Stimulated activated naive CD4-positive, alpha-beta T cell treated with Interleukin-2 at 50 U/mL for 16 hours (primary cell): ENCODE results near the gene TTC7B.
"Not testable (repeated sequence)": the region's sequence is repeated elsewhere in the genome, so short reads cannot be mapped to it uniquely, and the experiment has no call there.

ENCODE experiments used
- DNase-seq: peaks from one replicate; lab custom pipeline; 2025; lab: John Stamatoyannopoulos, UW

TTC7B gene

DNA sequence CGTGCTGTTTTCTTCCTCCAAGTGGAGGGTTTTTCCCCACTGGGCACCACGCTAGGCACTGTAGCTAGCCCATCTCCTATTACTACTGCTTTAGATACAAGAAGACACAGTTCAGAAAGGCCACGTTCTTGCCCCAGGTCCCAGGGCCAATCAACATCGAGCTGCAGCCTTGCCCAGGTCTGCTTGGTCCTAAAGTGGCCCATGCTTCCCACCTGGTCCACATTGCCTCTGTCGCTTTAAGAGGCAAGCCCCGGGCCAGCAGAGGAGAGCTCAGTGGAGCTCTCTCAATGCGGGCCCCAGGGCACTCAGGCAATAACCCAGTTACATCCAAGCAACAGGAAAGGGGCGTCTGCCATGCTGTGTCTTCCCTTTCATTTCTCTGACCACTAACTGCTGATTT lies 271.3 kb downstream of the TTC7B start:
- DNase-seq, result no peak

DNA sequence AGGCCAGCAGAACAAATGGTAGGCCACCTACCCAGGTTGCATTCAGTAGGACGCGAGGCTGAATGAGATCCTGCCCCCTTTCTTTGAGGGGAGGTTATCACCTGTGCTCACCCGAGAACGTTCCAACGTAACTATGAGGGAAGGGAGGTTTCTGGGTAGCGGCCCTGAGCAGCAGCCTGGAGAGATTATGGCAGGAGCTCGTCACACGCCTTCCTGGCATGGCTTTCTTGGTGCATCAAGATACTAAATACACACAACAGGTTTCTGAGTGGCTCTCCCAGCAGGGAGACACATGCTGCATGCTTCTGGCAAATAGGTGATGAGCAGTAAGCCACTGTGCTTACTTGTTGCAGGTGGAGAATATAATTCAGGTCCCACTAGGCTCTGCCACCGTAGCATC lies 271.7 kb downstream of the TTC7B start:
- DNase-seq, result no peak

DNA sequence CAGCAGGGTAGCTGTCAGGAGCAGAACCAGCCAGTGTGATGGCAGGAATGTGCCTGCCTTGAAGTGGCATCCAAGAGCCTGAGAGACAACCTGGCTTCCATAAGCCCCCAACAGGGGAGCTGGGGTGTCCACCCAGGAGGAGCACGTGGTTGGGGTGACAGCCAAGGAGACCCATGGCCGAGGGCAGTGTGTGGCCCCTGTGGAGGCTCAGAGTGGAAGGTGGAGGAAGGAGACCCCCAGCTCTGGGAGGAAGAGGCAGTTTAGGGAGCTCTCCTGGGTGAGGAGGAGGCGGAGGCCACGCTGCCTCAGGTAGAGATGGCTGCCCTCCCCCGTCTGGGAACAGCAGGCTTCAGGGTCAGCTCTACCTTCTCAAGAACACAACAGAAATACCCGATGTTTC lies 272.4 kb downstream of the TTC7B start:
- DNase-seq, result no peak

DNA sequence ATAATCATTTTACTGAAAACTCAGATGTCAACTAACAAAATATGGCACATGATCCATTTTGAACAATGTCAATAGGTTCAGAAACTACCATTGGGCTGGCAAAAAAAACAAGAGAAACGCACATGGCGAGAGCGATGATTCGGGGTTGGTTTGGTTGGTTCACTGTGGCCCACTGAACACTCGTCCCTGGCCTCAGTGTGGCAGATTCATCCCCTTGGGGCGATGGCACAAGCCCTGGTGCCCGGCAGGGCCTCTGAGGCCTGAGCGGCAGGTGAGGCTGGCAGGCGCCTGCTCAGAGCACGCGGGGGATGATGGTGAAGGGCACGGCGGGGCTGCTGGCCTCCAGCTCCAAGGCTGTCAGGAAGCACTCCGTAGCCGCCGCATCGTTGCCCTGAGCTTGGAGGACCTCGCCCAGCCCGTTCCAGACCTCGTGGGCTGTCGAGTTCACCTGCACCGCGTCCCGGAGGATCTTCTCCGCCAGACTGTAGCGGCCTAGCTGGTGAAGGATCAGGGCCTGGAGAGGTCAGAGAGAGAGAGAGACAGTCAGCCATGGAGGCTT lies 275.1 kb downstream of the TTC7B start:
- DNase-seq, result no peak

DNA sequence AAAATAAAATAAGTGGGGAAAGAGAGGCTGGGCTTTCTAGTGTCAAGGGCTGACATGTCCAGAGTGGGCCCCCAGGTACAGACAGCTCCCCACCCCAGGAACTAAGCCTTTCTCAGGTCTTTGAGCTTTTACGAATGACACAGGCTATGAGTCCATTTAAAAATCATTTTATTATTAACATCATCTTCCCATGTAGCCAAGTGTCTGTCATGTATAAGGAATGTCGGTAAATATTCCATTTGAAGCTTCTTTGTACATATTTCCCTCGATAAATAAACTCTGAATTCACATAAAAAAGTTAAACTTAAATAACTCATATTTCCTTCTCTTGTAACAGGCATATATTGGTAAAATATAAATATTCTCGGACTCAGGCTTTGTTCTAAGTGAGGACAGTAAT lies 275.8 kb downstream of the TTC7B start:
- no peak for DNase-seq

DNA sequence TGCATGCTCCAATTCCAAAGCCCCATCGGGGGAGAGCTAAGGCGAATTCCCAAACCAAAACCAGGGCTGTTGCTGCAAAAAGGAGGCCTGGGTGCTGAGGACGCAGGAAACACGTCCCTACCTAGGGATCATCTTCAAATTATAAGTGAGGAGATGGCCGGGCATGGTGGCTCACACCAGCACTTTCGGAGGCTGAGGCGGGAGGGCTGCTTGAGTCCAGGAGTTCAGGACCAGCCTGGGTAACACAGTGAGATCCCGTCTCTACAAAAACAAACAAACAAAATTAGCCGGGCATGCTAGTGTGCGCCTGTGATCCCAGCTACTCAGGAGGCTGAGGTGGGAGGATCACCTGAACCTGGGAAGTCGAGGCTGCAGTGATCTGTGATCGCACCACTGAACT lies 276.2 kb downstream of the TTC7B start:
- no peak for DNase-seq

DNA sequence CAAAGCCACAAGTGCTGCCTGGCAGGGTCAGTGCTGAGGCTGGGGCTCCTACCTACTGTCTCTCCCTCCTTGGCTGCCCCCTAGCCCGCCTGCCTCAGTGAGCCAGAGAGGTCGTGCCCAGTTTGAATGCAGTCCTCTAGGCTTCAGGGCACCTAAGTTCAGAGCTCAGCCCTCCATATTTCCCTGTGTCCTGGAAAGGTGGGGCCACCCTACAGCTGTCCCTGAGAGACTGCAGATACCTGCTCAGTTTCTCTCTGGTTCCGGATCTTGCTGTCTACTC lies 276.8 kb downstream of the TTC7B start:
- no peak for DNase-seq

DNA sequence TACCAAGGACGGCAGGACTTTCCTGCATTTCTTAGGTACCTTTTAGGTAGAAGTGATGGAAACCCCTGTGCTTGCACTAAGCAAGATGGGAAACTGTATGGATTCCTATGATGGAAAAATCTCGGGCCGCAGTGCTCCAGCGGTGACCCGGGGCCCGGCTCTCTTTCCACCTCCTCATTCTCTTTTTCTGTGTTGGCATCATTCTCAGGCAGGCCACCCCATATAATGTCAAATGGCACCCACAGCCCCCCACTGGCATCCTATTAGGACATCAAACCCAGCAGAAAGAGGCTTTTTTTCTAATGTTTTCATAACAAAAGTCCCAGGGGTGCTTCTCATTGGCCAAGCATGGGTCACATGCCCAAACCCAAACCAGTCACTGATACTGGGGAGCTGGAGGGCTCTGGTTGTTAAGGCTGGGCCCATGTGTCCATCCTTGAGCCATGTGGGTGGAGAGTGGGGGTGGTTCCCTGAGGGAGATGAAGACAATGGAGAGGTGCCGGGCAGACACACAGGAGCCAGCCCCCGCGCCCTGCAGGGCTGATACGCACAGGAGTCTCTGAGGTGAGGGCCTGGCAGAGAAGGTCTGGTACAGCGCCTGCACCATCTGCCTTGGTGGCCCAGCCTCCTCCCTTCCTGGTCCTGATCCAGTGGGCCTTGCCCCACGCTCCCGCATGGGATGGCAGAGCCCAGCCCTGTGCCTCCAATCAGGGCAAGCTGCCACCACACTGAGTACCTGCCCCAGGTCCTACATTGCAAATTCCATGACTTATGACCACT lies 277.3 kb downstream of the TTC7B start:
- DNase-seq, result no peak

DNA sequence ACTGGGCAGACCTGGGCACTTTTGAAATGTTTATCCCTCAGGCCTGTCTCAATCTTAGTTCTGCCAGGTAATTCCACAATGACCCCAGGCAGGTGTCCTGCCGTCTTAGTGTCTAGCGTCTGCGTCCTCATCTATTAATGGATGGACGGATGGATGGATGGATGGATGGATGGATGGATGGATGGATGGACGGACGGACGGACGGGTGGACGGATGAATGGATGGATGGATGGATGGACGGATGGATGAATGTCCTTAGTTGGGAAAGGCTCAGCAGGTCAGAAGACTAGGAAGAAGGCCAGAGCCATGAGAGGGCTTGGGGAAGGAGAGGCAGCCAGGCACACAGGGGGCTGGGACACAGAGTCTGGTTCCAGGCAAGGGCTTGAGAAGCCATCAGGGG lies 278.1 kb downstream of the TTC7B start:
- no peak for DNase-seq

DNA sequence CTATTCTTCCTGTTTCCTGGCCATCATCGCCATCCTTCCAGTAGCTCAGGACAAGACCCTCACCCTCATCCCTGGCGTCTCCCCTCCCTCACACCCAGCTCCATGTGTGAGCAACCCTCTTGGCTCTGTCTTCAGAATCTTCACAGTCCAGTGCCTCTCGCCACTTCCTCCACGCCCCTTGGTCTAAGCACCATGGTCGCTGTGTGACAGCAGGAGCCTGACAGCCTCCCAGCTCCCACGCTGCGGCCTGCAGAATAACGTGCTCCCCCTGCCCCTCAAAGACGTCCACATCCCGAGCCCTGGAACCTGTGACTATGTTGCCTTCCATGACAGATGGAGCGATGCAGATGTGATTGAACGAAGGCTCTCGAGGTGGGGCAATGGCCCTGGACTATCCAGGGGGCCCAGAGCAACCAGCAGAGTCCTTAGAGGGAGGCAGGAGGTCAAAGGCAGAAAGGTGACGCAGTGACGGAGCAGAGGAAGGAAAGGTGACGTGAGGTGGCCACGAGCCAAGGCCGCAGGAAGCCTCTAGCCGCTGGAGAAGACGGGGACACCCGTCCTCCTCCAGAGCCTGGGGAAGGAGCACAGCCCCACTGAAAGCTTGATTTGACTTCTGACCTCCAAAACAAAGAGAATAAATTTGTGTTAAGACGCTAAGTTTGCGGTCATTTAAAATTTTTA lies 279.6 kb downstream of the TTC7B start:
- DNase-seq, result no peak

DNA sequence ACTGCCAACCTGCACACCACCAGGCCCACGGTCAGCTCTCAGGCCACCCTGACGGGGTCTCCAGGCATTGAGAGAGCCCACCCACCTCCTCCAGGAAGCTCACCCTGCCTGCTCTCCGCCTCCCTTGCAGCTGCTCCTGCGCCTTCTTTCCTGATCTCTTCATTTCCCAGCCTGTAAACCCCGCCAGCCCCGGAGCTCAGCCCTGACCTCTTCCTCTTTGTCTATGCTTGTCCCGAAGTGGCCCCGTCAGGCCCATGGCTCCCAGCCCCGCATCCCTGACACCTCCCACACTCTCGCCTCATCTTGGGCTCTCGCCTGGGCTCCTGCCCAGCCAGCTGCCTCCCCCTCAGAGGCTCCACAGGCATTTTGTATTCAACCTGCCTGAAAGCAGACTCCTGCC lies 280.1 kb downstream of the TTC7B start:
- DNase-seq, result no peak

DNA sequence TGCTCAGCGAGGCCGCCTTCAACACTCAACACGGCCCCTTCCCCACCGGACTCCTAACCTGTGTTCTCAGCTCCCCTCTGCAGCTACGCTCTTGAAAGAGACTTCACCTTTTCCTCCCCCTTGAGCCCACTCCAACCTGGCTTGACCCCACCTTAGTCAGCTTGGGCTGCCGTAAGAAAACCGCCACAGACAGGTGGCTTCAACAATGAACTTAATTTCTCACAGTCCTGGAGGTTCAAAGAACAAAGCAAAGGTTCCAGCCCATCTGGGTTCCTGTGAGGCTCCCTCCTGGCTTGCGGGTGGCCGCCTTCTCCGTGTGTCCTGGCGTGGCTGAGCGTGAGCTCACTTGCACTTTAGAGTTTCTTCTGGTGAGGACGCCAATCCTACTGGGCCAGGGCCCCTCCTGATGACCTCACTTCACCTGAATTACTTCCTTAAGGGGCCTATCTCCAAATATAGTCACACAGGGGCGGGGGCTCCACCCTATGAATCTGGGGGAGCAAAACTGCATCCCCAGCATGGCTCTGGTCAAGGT lies 280.6 kb downstream of the TTC7B start:
- DNase-seq, result no peak

DNA sequence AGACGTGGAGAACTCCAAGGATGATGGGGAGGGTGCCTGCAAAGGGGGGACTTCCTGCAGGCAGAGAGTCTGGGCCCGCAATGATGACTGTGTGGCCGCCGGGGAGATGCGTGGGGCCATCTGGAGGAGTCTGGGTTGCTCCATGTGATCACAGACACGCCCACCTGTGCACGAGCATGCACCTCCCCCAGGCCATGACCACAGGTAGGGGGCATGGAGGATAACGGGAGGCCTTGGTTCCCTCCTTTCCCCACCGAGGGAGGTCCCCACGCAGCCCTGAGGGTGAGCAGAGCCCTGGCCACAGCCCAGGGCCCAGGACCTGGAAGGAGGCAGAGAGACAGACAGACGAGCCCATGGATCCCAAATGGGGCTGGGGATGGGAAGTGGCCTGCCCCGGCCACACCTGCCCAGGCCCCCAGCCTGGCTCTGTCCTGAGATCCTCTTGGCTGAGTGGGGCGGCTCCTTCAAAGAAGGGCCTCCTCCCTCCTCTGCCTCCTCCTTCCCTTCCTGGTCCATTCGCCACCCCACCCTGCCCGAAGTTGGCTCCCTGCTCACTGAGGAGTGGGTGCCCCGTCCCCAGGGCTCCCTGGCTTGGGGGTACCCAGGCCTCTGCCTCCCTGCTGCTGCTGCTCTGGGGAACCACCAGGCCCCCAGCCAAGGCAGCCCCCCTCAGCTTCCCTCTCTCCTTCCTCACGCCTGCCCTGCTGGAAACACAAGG lies 281.2 kb downstream of the TTC7B start:
- no peak for DNase-seq

DNA sequence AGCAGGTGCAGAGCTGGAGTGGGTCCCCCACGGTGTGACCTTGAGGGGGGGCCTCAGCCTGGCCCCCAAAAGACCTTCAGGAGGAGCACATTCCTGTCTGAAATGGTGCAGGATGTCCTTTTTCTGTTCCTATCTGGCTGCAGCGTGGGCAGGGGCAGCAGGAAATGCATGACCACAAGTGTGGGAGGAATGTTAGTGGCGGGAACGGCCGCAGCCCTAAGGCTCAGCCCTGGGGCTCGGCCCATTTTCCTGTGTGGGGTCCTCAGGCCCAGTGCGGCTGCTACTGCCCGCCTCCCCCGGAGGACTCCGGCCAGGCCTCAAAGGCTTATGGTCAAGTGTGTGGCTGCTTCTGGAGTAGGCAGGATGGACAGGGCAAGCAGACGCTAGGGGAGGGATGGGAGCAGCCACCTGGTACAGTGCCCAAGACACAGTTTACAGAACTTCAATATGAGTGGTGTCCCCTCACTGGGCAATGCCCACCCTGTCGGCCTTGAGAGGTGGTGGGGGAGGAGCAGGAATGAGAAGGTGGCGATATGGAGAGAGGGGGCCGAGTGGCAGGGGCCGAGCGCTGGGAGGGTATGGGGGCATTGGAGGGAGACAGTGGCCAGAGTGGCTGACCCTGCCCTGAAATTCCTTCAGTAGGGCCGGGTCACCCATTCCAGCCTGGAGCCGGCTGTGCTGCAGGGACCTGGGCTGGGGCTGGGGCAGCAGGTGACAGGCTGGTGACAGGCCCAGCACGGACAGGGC lies 282.0 kb downstream of the TTC7B start:
- no peak for DNase-seq

DNA sequence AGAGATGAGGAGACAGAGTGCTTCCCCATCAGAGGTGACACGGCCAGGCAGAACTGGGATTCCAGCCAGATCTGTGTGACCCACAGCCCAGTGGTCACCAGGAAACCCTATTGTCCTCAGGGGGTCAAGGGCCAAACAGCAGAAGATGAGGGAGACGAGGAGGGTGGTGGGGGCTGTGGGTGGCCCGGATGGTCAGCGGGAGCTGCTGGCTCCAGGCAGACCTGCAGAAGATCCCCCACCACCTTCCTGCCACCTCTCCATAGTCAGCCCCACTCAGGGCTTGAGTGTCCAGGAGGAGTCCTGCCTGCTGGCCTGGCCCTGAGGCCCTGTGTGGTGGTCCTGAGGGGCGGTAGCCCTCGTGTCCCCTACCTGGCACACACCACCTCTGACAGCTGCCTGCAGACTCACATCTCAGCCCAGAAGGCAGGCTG lies 282.6 kb downstream of the TTC7B start:
- DNase-seq, result no peak

DNA sequence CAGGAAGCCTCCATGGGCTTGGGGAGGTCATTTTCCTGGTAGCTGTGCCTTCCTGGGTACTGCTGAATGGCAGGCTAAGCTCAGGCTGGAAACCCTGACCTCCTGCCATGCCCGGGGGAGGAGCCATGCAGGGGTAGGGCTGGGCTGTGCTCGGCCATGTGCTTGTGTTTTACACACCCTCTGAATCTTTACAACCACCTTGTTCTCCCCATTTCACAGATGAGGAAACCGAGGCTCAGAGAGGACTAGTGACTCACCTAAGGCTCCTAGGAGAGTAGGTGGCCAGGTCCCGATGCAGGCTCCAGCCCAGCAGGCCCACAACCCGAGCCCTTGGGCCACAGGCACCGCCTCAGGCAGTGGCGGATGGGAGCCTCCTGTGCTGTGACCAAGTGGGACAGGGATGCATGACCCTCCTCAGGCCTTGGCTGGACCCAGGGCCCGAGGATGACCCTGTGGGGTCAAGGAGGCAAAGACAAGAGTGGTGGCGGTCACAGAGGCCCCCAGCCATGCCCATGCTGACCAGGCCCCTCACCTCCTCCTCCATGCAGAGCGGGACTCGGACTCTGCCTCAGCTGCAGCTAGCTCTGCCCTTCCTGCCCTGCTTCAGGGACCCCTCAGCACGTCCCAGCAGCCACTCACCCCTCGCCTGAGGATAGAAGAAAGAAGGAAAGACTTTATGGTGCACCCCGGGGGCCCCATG lies 283.3 kb downstream of the TTC7B start:
- DNase-seq, result no peak

DNA sequence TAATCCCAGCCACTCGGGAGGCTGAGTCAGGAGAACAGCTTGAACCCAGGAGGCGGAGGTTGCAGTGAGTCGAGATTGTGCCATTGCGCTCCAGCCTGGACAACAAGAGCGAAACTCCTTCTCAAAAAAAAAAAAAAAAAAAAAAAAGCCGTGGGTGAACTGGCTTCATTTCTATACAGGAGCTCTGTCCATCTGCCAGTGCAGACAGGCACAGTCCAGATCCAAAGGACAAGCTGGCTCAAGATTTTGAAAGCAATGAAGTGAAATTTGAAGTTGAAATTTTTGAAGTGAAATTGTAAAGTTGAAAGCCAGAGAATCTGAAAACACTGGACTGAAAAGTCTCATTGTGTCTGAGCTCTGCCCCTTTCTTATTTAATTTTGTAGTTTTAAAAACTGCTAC lies 284.7 kb downstream of the TTC7B start:
- DNase-seq, result no peak

DNA sequence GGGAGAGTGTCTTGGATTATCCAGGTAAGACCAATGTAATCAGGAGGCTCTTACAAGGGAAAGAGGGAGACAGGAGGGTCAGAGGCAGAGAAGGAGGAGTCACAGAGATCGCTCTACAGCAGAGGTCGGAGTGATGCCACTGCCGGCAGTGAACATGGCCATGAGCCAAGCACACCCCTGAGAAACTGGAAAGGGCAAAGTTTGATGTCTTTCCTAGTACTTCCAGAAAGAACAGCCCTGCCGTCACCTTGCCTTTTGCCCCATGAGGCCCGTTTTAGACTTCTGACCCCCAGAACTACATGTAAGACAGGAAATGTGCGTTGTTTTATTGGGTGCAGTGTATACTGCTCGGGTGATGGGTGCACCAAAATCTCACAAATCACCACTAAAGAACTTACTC lies 285.7 kb downstream of the TTC7B start:
- no peak for DNase-seq

DNA sequence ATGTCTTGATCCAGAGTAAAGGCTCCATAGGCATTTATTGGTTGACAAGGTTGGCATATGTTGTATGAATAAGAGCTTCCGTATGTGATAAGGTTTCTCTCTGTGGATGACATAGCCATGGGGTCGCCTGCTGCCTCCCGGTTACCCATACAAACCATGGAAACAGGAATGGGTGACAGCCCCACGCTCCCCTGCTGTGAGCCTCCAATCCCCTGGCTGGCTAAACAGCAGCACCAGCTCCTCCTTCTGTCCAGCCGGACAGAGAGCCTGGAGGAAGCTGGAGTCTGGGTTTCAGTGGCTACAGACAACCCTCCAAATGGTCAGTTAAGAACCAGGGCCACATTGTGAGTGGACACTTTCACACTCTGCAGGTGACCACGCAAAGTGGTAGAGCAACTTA lies 288.3 kb downstream of the TTC7B start:
- no peak for DNase-seq

DNA sequence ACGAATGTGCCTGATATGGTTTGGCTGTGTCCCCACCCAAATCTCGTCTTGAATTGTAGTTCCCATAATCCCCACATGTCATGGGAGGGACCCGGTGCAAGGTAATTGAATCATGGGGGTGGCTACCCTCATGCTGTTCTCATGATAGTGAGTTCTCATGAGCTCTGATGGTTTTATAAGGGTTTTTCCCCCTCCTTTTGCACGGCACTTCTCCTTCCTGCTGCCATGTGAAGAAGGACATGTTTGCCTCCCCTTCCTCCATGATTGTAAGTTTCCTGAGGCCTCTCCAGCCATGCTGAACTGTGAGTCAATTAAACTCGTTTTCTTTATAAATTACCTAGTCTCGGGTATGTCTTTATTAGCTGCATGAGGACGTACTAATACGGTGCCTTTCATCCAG lies 289.7 kb downstream of the TTC7B start:
- DNase-seq, result not testable (repeated sequence)

DNA sequence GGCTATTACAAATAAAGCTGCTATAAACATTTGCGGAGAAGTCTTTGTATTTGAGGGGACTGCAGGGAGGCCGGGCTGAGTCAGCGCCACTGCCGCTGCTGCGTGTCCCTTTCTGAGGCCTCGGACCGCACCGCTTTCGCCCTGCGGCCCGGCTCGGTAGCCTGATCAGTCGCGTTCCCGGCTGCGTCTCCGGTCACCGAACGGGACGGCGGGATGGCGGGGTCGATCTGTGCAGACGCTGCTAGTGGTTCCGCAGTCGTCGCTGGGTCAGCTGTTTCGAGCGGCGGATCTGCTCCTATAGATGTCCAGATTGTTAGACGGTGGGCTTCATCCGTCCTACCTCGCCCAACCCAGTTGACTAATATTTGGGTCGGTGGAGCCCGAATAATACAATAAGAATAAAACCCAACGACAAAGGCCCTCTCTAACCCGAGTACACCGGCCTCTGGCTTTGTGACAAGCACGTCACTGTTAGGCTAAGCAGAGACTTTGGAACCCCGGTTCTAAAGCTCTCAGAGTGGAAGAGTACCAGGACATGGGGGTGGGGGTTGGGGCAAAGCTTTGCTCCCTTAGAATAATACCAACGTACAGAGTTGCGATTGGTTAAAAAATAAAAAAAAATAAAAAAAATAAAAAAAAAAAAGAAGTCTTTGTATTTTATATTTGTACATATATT lies 290.7 kb downstream of the TTC7B start:
- not testable (repeated sequence) for DNase-seq
